AG09309 (cell line): ENCODE measurements around the gene GNG7.
"Not testable (repeated sequence)": the region's sequence is repeated elsewhere in the genome, so short reads cannot be mapped to it uniquely, and the experiment has no call there.

Source experiments
- DNase-seq: peaks from one replicate; pipeline ENCODE4 v3.0.0-alpha.2; 2010; ENCODE audit warnings: low read depth
- H3K4me3 ChIP-seq: 2 replicates; pipeline ENCODE4 v1.5.1; 2011; ENCODE audit warnings: mild to moderate bottlenecking, low read depth, low read length, moderate library complexity; ENCODE audit not compliant: control insufficient read depth
- CTCF ChIP-seq: IDR thresholded peaks from 2 replicates; pipeline ENCODE4 v1.5.1; 2011; ENCODE audit warnings: mild to moderate bottlenecking, low read depth, low read length, inconsistent platforms; ENCODE audit not compliant: insufficient read depth, control insufficient read depth; ENCODE audit errors: missing control alignments

Gene GNG7

GRCh38 chr19:2577722-2578335, 124.7 kb downstream of the GNG7 start:
- H3K4me3 ChIP-seq: no peak overlapping the region
- no peak for DNase-seq
- TF ChIP-seq CTCF: no peak

GRCh38 chr19:2575734-2576481, 126.6 kb downstream of the GNG7 start:
- no peak for DNase-seq
- no peak for TF ChIP-seq CTCF
- no peak overlapping the region for H3K4me3 ChIP-seq

- no peak for DNase-seq
- no peak overlapping the region for H3K4me3 ChIP-seq
- no peak for TF ChIP-seq CTCF
Observed at GRCh38 chr19:2574971-2575630, 127.4 kb downstream of the GNG7 start.

GRCh38 chr19:2574478-2574931, 128.0 kb downstream of the GNG7 start:
- no peak overlapping the region for H3K4me3 ChIP-seq
- TF ChIP-seq CTCF: no peak
- DNase-seq: no peak

GRCh38 chr19:2573916-2574315, 128.6 kb downstream of the GNG7 start:
- no peak overlapping the region for H3K4me3 ChIP-seq
- DNase-seq: no peak
- no peak for TF ChIP-seq CTCF

GRCh38 chr19:2572152-2572551, 130.3 kb downstream of the GNG7 start:
- H3K4me3 ChIP-seq, DNase-seq: not testable (repeated sequence)
